GM12878 (cell line): ENCODE results near the gene CASS4. TPM values are rescaled to one million over a fixed set of nuclear protein-coding genes. Genes with fewer than 3 reads are reported as not detected.

Experiments
- ATAC-seq: fragments of 200-7000 bp; cut with Tn5 transposase; 3 replicates; pipeline ENCODE4 v1.9.1; 2020; ENCODE audit warnings: mild to moderate bottlenecking, moderate library complexity
- BruUV-seq: library from RNA; stranded (reverse); fragments of 400-500 nt; replicated peaks from 2 replicates; lab custom pipeline; 2021; lab: Mats Ljungman, UMichigan
- CTCF ChIA-PET: fragments of 300-600 bp; sonication (Branson Sonifier 250); formaldehyde crosslinking; extraction: SDS; loops from one replicate; lab custom pipeline; 2021; ENCODE audit warnings: inconsistent platforms; lab: Yijun Ruan, JAX
- POLR2A ChIA-PET: fragments of 350-600 bp; formaldehyde crosslinking; extraction: SDS; loops from one replicate; lab custom pipeline; 2021; ENCODE audit warnings: inconsistent platforms; lab: Charles Lee
- RAD21 ChIA-PET: fragments of 300-600 bp; sonication (Branson Sonifier 250); formaldehyde crosslinking; loops from one replicate; lab custom pipeline; 2023; ENCODE audit warnings: antibody characterized with exemption; ENCODE audit not compliant: unreplicated experiment; lab: Charles Lee
- SMC1A ChIA-PET: fragments of 300-600 bp; sonication (Branson Sonifier 250); formaldehyde crosslinking; loops from one replicate; lab custom pipeline; 2023; ENCODE audit not compliant: unreplicated experiment, uncharacterized antibody; lab: Charles Lee
- DNase-seq: peaks from one replicate; pipeline ENCODE4 v3.0.0-alpha.2; 2011; ENCODE audit warnings: low read depth, low spot score
- FAIRE-seq: peaks from 3 replicates; lab custom pipeline; 2011; peaks lifted over from hg19 to GRCh38; lab: Jason Lieb, UNC
- H2AFZ ChIP-seq: 2 replicates; pipeline ENCODE4 v1.6.0; 2011; ENCODE audit warnings: low read depth, low read length, control low read depth; ENCODE audit not compliant: control insufficient read depth
- H3K27ac ChIP-seq: 2 replicates; pipeline ENCODE4 v1.5.1; 2011; ENCODE audit warnings: control low read depth; ENCODE audit not compliant: control insufficient read depth, insufficient read depth
- H3K27me3 ChIP-seq, 2 experiments: replicated peaks in 1 of 2; 2 replicates each; pipeline versions ENCODE4 v1.6.0 to v1.6.1; 2011; ENCODE audit warnings: low read length in 1 of 2; ENCODE audit not compliant: control insufficient read depth in 2 of 2, insufficient read depth in 2 of 2
- H3K36me3 ChIP-seq, 2 experiments: 2 replicates each; pipeline ENCODE4 v1.5.1; 2011; ENCODE audit warnings: low read length in 1 of 2; ENCODE audit not compliant: control insufficient read depth in 2 of 2, insufficient read depth in 2 of 2
- H3K4me1 ChIP-seq: 2 replicates; pipeline ENCODE4 v1.6.1; 2011; ENCODE audit warnings: mild to moderate bottlenecking, low read length, moderate library complexity, mixed read lengths; ENCODE audit not compliant: control insufficient read depth, insufficient read depth
- H3K4me2 ChIP-seq: 2 replicates; pipeline ENCODE4 v1.6.0; 2011; ENCODE audit warnings: control low read depth; ENCODE audit not compliant: control insufficient read depth, insufficient read depth
- H3K4me3 ChIP-seq: fragments of 200-600 bp; sonication (generic); 2 replicates; pipeline ENCODE4 v1.5.1; 2016
- H3K79me2 ChIP-seq: 2 replicates; pipeline ENCODE4 v1.6.0; 2011; ENCODE audit warnings: low read length; ENCODE audit not compliant: control insufficient read depth, insufficient read depth
- H3K9ac ChIP-seq: 2 replicates; pipeline ENCODE4 v1.8.0; 2011; ENCODE audit warnings: low read length, control low read depth, mixed read lengths; ENCODE audit not compliant: control insufficient read depth, insufficient read depth
- H3K9me3 ChIP-seq: replicated peaks from 3 replicates; pipeline ENCODE4 v1.5.1; 2011; ENCODE audit warnings: mild to moderate bottlenecking, low read length; ENCODE audit not compliant: control insufficient read depth, insufficient read depth
- H4K20me1 ChIP-seq: 2 replicates; pipeline ENCODE4 v1.6.0; 2011; ENCODE audit not compliant: control insufficient read depth, insufficient read depth
- BMI1 ChIP-seq: fragments of 450-650 bp; IDR thresholded peaks from 2 replicates; pipeline ENCODE4 v1.6.1; 2016; ENCODE audit warnings: mild to moderate bottlenecking, moderate library complexity, borderline replicate concordance
- NRF1 ChIP-seq: conservative IDR thresholded peaks from 2 replicates; pipeline ENCODE4 v1.6.1; 2011; ENCODE audit warnings: mild to moderate bottlenecking, low read depth, low read length, improper control_type of control experiment
- SMC3 ChIP-seq: IDR thresholded peaks from 2 replicates; pipeline ENCODE4 v1.6.1; 2011; ENCODE audit warnings: low read length, improper control_type of control experiment, borderline replicate concordance
- TAF1 ChIP-seq: IDR thresholded peaks from 2 replicates; pipeline ENCODE4 v1.6.1; 2011; ENCODE audit warnings: mild to moderate bottlenecking, low read depth, low read length, borderline replicate concordance
- WRNIP1 ChIP-seq: IDR thresholded peaks from 2 replicates; pipeline ENCODE4 v1.6.1; 2011; ENCODE audit warnings: low read depth, low read length, improper control_type of control experiment, borderline replicate concordance
- WGBS: methylation state at CpG from one replicate; pipeline ENCODE4 v1.1.6; 2016; ENCODE audit warnings: low lambda C conversion rate; ENCODE audit not compliant: insufficient replicate concordance, insufficient coverage; ENCODE audit errors: missing lambda C conversion rate; 5-methylcytosine and 5-hydroxymethylcytosine counted together
- in situ Hi-C: fragments of 300-500 bp; cut with MboI; formaldehyde crosslinking; loops from 9 replicates; pipeline ENCODE4 v1.14.3; 2018; ENCODE audit warnings: mixed read lengths
- intact Hi-C: fragments of 100-400 bp; cut with micrococcal nuclease; formaldehyde crosslinking; loops from one replicate; pipeline ENCODE4 v1.14.2; 2022; ENCODE audit not compliant: unreplicated experiment
- polyA plus RNA-seq, 11 experiments: library from polyadenylated mRNA; depleted of rRNA in 4 of 11; unstranded in 6 of 11; stranded (reverse) in 5 of 11; fragments of >200 nt; fragmentation: Nextera tagmentation in 4 of 11; fragmentation: Illumina TruSeq in 1 of 11; extraction: Ambion mirVana in 4 of 11; extraction: Trizol in 1 of 11; gene quantifications; 1 replicate in 1 of 11; 2 replicates in 10 of 11; pipeline versions ENCODE4 v1.2.1 to v1.2.3, GENCODE V29; 2011 to 2016; ENCODE audit warnings: inconsistent platforms in 2 of 11, missing spikeins in 2 of 11, low read depth in 1 of 11
- total RNA-seq, 4 experiments: library from RNA; depleted of rRNA in 3 of 4; stranded (reverse); fragments of >200 nt in 3 of 4; fragmentation: Illumina TruSeq in 1 of 4; extraction: Trizol in 1 of 4; gene quantifications; 2 replicates each; pipeline versions ENCODE4 v1.2.1 to v1.2.3, GENCODE V29; 2013 to 2021
- TF ChIP-seq, protein P1 (sequence below): IDR thresholded peaks from 2 replicates; pipeline ENCODE4 v1.6.1; 2012; ENCODE audit warnings: low read depth, low read length, improper control_type of control experiment

Gene CASS4
- total and polyA plus RNA-seq, 10 of the 15 experiments (the other 5 are each of a cell fraction or from before 2014, with no cell fraction given), result 0.04 to 0.24 (median 0.11) TPM; not detected in 1

DNA sequence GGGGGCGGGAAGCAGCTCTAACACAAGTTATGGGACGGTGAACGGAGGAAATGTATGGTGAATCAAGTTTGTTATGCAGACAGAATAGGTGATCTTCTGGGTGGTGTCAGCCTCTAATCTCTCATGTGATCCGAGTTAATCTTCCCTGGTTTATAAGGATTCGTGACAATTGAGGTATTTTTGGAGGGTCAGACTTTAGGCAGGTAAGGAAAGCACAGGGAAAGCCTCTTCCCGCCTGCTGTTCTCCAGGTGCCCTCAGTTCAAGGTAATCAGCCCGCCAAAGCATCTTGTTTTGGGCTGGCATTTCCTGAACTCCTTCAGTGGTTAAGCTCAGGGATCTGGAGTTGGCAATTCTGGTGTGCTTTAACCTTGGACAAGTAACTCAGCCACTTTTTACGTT is 18.4 kb upstream of the CASS4 start:
- intact Hi-C loops, result loop anchor here (2.0 kb wide), 1 partner anchor 75 kb away; the partner anchor contains the start of gene RTF2
- ChIA-PET SMC1A (interaction anchor here (0.7 to 3.8 kb wide), 2 partner anchors 16 to 76 kb away, joined by 3 to 14 read pairs; partner anchors contain the start of gene RTF2), RAD21 (interaction anchor here (2.5 kb wide), 1 partner anchor 19 kb away, joined by 8 read pairs; the partner anchor contains the start of gene CASS4), CTCF (interaction anchor here (0.8 to 1.7 kb wide), 3 partner anchors 18 to 146 kb away, joined by 3 to 4 read pairs (median 3); partner anchors contain the start of genes CASS4 and MC3R), POLR2A (interaction anchor here (1.2 kb wide), 1 partner anchor 12 kb away, joined by 4 read pairs; no protein-coding TSS in a partner anchor)
- Histone ChIP-seq H3K27me3 (no peaks in the 10 kb centered on the region), H3K27ac (peak overlapping the region; percentile 78), H3K4me2 (peak overlapping the region; percentile 98), H3K9ac (peak overlapping the region; percentile 90), H3K9me3 (no peaks in the 10 kb centered on the region), H2AFZ (no peak overlapping the region), H3K4me1 (peaks cover 3% of the 10 kb centered on the region; the same call in 1 of the 2 replicates), H3K79me2 (peaks cover 60% of the 10 kb centered on the region), H3K4me3 (peak overlapping the region; percentile 99), H4K20me1 (no peaks in the 10 kb centered on the region)
- WGBS, result 94% methylated on average over 8 of the region's 8 CpGs
- FAIRE-seq, result no peak
- ATAC-seq, result no peak
- no TSS peak for BruUV-seq
- in situ Hi-C loops, result no loop called here
- no peak for DNase-seq
- TF ChIP-seq WRNIP1 (0 out of 2 replicates have a peak, but pooled peaks have one; percentile 58), BMI1 (no peak), TAF1 (no peak), SMC3 (no peak), NRF1 (no peak)
- TF ChIP-seq, protein P1, sequence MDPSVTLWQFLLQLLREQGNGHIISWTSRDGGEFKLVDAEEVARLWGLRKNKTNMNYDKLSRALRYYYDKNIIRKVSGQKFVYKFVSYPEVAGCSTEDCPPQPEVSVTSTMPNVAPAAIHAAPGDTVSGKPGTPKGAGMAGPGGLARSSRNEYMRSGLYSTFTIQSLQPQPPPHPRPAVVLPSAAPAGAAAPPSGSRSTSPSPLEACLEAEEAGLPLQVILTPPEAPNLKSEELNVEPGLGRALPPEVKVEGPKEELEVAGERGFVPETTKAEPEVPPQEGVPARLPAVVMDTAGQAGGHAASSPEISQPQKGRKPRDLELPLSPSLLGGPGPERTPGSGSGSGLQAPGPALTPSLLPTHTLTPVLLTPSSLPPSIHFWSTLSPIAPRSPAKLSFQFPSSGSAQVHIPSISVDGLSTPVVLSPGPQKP, result no peak
- TF ChIP-seq, all 136 proteins: peak for 1
- H3K36me3 ChIP-seq, result peaks cover 7 to 13% of the 10 kb centered on the region in 2 experiments
